Cardiac septum (tissue), 1 donor: ENCODE data around the gene UNC13C. TPM values are rescaled to one million over a fixed set of nuclear protein-coding genes. Genes with fewer than 3 reads are reported as not detected.

ENCODE experiments used
- total RNA-seq: library from RNA; stranded (reverse); fragmentation: NEBNext Ultra II Directional; extraction: Animal tissue kit (Norgen Biotek cat#: 25700); gene quantifications from one replicate; pipeline ENCODE4 v1.2.1, GENCODE V29; 2021
- donor health status: DM: no; HTN: no; CAD: no.

The UNC13C gene
- total RNA-seq, 1 donor from 2014 or later, result 0.32 TPM

Other genes starting within 250 kb of the UNC13C start
- gene WDR72, start 218.8 kb upstream of the UNC13C start, total RNA-seq, result not detected